Subcutaneous abdominal adipose tissue (tissue), 5 donors: ENCODE measurements around the gene EDARADD.

ENCODE experiments used
- H3K27ac ChIP-seq: one replicate; pipeline ENCODE4 v1.7.0; 2013; ENCODE audit warnings: low read depth, mild to moderate bottlenecking, inconsistent platforms, low read length, moderate library complexity
- H3K27me3 ChIP-seq, 5 donors: one replicate each; pipeline ENCODE4 v1.7.0; 2013; ENCODE audit warnings: low read length in 5 of 5, inconsistent platforms in 1 of 5; ENCODE audit not compliant: control insufficient read depth in 5 of 5, insufficient read depth in 4 of 5
- H3K36me3 ChIP-seq, 5 donors: one replicate each; pipeline ENCODE4 v1.7.0; 2013; ENCODE audit warnings: low read length in 5 of 5; ENCODE audit not compliant: control insufficient read depth in 5 of 5, insufficient read depth in 5 of 5
- H3K4me1 ChIP-seq, 5 donors: one replicate each; pipeline ENCODE4 v1.7.0; 2013; ENCODE audit warnings: low read length in 5 of 5, mild to moderate bottlenecking in 3 of 5, moderate library complexity in 1 of 5; ENCODE audit not compliant: control insufficient read depth in 5 of 5, insufficient read depth in 5 of 5
- H3K4me3 ChIP-seq, 5 donors: one replicate each; pipeline ENCODE4 v1.7.0; 2013; ENCODE audit warnings: low read length in 5 of 5, low read depth in 1 of 5
- H3K9ac ChIP-seq, 5 donors: one replicate each; pipeline ENCODE4 v1.7.0; 2013; ENCODE audit warnings: low read length in 5 of 5, mild to moderate bottlenecking in 4 of 5, moderate library complexity in 3 of 5
- H3K9me3 ChIP-seq, 5 donors: one replicate each; pipeline ENCODE4 v1.7.0; 2013; ENCODE audit warnings: low read length in 5 of 5; ENCODE audit not compliant: control insufficient read depth in 5 of 5
- donor health status: healthy.
- donor health status: healthy.
- donor health status: healthy.
- donor health status: healthy.
- donor health status: healthy.

Gene EDARADD

DNA sequence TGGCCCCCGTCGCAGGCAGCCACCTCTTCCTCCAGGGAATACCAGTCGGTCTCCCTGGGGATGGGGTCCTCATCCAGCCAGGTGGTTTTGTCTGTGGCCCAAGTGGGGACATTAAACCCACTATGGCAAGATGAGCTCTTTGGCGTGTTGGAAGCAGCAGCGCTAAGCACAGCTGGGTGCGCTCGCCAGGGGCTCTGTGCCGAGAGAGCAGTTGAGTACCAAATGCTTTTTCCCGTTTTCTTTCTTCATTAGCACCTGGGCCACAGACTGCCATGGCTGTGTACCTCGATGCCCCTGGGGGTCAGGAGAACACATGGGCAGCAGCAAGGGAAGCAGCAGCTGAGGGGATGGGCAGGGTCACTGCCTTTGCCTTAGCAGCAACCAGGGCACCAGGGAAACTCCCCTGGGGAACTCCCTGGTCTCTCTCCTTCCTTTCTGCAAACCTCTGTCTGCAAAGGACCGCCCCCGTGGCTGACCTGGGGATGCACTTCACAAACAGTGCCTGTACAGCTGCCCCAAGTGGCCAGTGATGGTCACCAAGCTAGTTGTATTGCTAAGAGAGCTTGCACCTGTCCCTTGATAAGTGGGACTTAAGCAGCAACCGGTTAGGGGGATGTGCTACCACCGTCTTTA, 31.1 kb downstream of the EDARADD start:
- H3K27ac ChIP-seq: no peak overlapping the region
- no peaks in the 10 kb centered on the region for H3K36me3 ChIP-seq
- H3K4me1 ChIP-seq: no peaks in the 10 kb centered on the region
- H3K9ac ChIP-seq: no peak overlapping the region
- H3K4me3 ChIP-seq: no peak overlapping the region
- H3K27me3 ChIP-seq: no peaks in the 10 kb centered on the region
- no peaks in the 10 kb centered on the region for H3K9me3 ChIP-seq

DNA sequence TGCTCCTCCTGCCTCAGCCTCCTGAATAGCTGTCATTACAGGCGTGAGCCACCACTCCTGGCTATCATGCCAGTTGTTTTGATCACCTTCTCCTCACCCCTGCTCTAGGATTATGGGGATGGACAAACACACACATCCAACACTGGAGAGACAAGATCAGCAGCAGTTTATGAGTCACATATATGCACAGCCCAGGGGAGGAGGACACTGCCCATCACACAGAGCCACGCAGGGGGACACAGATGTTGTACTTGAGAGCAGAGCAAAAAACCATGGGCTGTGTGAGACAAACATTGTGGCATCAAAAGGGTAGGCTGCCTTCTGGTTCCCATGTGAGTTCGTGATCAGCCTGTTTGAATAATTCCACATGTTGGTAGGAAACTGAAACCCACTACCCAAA, 32.1 kb downstream of the EDARADD start:
- Histone ChIP-seq H3K4me1 (no peaks in the 10 kb centered on the region), H3K27me3 (no peaks in the 10 kb centered on the region), H3K9ac (no peak overlapping the region), H3K36me3 (no peaks in the 10 kb centered on the region), H3K27ac (no peak overlapping the region), H3K4me3 (no peak overlapping the region), H3K9me3 (no peaks in the 10 kb centered on the region)

DNA sequence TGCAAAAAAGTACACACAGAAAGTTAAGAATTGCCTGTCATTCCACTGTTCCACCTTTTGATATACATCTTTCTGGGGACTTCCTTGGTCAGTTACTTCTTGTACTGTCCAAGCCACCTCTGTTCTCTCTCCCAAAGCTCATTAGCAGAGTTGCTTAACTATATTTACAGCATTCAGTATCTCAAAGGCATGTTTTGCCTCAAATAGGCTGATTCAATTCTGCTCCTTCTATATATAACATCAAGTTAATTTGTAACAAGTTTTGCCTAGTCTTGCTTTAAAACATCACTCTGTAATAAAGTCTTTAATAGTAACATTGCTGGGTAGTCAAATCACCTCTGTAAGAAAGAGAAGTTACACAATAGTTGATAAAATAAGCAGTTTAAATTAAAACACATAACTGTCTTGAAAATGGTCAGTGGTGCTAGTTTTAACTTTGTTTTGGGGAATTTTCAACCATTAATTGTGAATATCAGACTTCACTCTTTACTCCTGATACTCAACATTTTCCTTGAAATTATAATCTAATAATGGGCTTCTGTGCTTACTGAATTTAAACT, 35.7 kb downstream of the EDARADD start:
- no peaks in the 10 kb centered on the region for H3K4me1 ChIP-seq
- no peaks in the 10 kb centered on the region for H3K36me3 ChIP-seq
- no peaks in the 10 kb centered on the region for H3K27me3 ChIP-seq
- no peaks in the 10 kb centered on the region for H3K9me3 ChIP-seq
- H3K4me3 ChIP-seq: no peak overlapping the region
- no peak overlapping the region for H3K9ac ChIP-seq
- no peak overlapping the region for H3K27ac ChIP-seq

DNA sequence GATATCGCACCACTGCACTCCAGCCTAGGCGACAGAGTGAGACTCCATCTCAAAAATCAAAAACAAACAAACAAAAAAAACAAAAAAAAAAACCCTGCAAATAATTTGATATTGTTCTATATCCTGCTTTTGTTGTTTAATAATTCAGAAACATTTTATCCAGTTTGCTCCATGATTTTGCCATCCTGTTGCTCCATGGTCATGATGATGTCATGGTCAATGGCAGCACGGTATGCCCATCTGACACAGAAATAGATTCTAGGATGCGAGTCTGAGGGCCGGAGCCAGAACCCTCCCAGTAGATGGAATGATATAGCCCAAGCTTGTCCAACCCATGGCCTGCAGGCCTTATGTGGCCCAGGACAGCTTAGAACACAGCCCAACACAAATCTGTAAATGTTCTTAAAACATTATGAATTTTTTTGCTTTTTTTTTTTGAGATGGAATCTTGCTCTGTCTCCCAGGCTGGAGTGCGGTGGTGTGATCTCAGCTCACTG, 39.8 kb downstream of the EDARADD start:
- no peak overlapping the region for H3K4me3 ChIP-seq
- no peaks in the 10 kb centered on the region for H3K4me1 ChIP-seq
- H3K27me3 ChIP-seq: no peaks in the 10 kb centered on the region
- no peak overlapping the region for H3K27ac ChIP-seq
- no peak overlapping the region for H3K9ac ChIP-seq
- H3K36me3 ChIP-seq: no peaks in the 10 kb centered on the region
- H3K9me3 ChIP-seq: peaks cover 0 to 3% (median 0%) of the 10 kb centered on the region in 5 donors

DNA sequence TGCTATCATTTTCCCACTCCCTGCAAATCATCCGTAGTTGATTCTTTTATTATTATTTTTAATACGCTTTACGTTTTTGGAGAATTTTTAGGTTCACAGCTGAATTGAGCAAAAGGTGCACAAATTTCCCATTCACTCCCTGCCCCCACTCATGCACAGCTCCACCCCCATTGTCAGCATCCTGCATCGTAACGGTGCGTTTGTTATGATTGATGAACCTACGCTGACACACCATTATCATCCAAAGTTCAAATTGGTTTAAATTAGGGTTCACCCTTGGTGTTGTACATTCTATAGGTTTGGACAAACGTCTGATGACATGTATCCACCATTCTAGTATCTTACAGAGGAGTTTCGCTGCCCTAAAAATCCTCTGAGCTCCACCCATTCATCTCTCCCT, 44.5 kb downstream of the EDARADD start:
- H3K4me3 ChIP-seq: no peak overlapping the region
- peaks cover 0 to 3% (median 0%) of the 10 kb centered on the region in 5 donors for H3K9me3 ChIP-seq
- no peak overlapping the region for H3K9ac ChIP-seq
- H3K27ac ChIP-seq: no peak overlapping the region
- no peaks in the 10 kb centered on the region for H3K36me3 ChIP-seq
- H3K27me3 ChIP-seq: no peaks in the 10 kb centered on the region
- H3K4me1 ChIP-seq: no peaks in the 10 kb centered on the region

DNA sequence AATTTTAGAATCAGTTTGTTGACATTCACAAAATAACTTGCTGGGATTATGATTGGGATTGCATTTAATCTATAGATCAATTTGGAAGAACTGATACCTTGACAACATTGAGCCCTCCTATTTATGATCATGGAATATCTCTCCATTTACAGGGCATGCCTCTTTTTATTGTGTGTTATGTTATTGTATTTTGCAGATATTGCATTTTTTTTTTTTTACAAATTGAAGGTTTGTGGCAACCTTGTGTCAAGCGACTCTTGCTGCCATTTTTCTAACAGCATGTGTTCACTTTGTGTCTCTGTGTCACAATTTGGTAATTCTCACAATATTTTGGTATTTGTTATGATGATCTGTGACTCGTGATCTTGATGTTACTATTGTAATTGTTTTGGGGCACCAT, 46.3 kb downstream of the EDARADD start:
- H3K9me3 ChIP-seq: peaks cover 0 to 8% (median 4%) of the 10 kb centered on the region in 5 donors
- H3K4me1 ChIP-seq: no peaks in the 10 kb centered on the region
- no peak overlapping the region for H3K9ac ChIP-seq
- no peak overlapping the region for H3K4me3 ChIP-seq
- H3K36me3 ChIP-seq: no peaks in the 10 kb centered on the region
- H3K27me3 ChIP-seq: no peaks in the 10 kb centered on the region
- H3K27ac ChIP-seq: no peak overlapping the region

DNA sequence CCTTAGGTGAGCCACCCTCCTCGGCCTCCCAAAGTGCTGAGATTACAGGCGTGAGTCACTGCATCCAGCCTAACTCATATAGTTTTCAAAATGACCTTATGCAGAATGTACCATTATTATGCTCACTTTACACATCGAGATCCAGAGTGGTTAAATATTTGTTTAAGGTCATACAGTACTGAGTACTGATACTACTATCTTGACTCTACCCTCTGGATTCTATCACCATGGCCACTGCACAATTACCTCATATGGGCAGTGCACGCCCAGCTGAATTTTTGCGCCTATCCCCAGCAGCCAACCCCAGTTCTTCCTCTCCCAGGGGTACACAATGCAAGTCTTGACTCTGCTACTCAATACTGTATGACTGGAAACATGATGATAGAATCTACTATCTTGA, 56.7 kb downstream of the EDARADD start:
- no peak overlapping the region for H3K9ac ChIP-seq
- H3K9me3 ChIP-seq: peaks cover 0 to under 1% (median 0%) of the 10 kb centered on the region in 5 donors
- H3K36me3 ChIP-seq: no peaks in the 10 kb centered on the region
- no peaks in the 10 kb centered on the region for H3K27me3 ChIP-seq
- H3K4me3 ChIP-seq: no peak overlapping the region
- no peak overlapping the region for H3K27ac ChIP-seq
- no peaks in the 10 kb centered on the region for H3K4me1 ChIP-seq

DNA sequence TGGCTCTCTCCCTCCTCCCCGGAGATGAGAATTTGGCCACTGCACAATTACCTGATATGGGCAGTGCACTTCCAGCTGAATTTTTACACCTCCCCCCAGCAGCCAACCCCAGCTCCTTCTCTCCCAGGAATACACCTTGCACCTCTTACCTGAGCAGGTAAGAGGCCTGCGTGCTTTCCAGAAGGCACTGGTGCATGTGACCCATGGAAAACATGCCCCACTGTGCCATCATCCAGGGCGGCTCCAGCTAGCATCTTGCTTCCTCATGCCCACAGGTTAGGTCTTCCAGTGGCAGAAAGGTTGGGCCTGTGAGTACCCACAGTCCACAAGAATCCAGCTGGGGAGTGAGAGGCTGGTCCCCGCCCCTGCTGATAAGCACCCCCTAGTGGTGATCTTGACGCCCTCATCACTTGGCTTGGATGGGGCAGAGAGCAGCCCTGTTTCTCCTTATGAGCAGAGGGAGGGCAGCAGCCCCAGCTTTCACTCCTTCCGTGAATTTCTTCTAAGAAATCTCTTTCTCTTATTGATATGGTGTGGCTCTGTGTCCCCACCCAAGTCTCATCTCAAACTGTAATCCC, 57.8 kb downstream of the EDARADD start:
- H3K4me3 ChIP-seq: no peak overlapping the region

DNA sequence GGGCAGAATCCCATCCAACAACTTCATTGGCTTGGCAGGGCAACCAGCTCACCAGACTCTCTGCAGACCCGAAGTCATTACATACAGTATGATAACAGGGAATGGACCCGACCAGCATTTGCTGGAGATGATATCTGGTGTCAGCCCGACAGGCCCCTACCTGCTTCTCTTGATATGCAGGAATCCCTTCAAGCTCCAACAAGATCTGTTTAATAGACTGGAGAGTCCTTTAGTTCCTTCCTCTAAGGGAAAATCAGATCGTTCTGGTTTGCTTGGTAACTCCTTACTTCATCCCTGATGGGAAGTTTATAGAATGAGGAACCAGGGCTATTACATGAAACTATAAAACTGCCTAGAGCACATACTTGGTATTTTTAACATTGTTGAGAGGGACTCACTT, 61.2 kb downstream of the EDARADD start:
- H3K9me3 ChIP-seq: no peaks in the 10 kb centered on the region
- H3K9ac ChIP-seq: no peak overlapping the region
- H3K36me3 ChIP-seq: no peaks in the 10 kb centered on the region
- no peak overlapping the region for H3K27ac ChIP-seq
- no peak overlapping the region for H3K4me3 ChIP-seq
- no peaks in the 10 kb centered on the region for H3K4me1 ChIP-seq
- no peaks in the 10 kb centered on the region for H3K27me3 ChIP-seq

More for the DNA sequence above, 57.8 kb downstream of the EDARADD start:
- Histone ChIP-seq H3K27me3 (no peaks in the 10 kb centered on the region), H3K4me1 (no peaks in the 10 kb centered on the region), H3K27ac (no peak overlapping the region), H3K9me3 (no peaks in the 10 kb centered on the region), H3K36me3 (no peaks in the 10 kb centered on the region), H3K9ac (no peak overlapping the region)

DNA sequence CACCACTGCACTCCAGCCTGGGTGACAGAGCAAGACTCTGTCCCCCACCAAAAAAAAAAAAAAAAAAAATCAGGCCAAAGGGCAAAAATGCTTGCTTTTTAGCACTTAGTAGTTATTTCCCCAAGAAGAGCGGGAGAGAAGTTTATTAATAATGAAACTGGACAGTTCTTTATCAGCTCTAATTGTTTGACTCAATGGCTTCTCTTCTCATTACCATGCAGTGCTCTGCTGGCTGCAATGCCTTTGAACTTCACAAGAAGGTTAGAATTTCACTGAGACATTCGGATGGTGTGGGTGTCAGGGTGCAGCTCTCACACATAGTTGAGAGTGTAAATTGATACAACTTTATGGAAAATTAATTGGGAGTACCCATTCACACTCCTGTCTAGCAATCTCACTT, 63.7 kb downstream of the EDARADD start:
- Histone ChIP-seq H3K9me3 (no peaks in the 10 kb centered on the region), H3K27me3 (no peaks in the 10 kb centered on the region), H3K27ac (no peak overlapping the region), H3K36me3 (no peaks in the 10 kb centered on the region), H3K4me1 (no peaks in the 10 kb centered on the region), H3K4me3 (no peak overlapping the region), H3K9ac (no peak overlapping the region)
